ENCODE results near the gene SOAT2. TPM values are rescaled to one million over a fixed set of nuclear protein-coding genes. Genes with fewer than 3 reads are reported as not detected.
A peak's percentile ranks its signal among the peaks of the same experiment; 100 is the strongest.

Gene SOAT2
- total and polyA plus RNA-seq, 2 experiments from 2014 or later = 0.43 TPM; not detected in 1

DNA sequence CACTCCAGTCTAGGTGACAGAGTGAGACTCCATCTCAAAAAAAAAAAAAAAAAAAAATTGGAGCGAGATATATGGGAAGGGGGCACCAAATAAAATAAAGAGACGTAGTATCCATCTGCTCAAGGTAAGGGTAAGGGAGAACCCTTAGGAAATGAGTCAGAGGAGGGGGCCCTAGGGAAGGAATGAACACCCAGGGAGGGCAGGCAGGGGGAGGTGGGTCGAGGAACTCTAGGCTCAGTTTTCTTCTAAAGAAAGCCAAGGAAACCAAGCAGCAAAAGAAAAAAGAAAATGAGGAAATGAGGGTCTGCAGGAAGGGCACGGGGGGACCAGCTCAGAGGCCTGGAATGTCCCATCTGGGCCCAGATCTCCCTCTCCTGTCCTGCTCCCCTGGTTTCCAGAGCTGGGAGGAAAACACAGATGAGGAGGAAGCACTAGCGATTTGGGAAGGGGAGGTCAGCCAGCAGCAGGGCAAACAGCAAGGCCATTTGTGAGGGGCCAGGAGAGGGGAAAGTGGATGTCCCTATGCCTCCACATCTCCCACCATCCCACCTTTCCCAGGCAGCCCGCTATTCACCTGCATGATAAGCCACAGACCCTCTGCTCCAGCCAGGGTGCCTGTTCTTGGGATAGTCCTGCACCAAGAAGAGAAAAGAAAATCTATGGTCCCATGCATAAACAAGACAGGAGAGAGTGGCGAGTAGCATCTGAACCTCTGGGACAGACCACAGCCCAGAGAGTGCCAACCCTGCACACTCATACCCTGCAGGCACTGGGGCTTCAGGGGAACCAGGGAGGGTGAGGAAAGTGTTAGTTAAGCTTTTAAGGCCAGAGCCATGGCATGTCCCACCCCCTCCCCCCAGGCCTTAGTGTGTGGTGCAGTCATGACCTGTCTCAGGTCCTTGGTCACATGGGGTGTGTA, 36.0 kb upstream of the SOAT2 start:
- no peaks in the 10 kb centered on the region for H3K27me3 ChIP-seq (replicated peaks; ENCODE audit: insufficient read depth)
- WGBS, 2 experiments (ENCODE audit: low coverage in 1 of 2, low lambda C conversion rate in 2 of 2, missing lambda C conversion rate in 2 of 2) = 71 to 79% methylated on average over 7 of the region's 7 CpGs

DNA sequence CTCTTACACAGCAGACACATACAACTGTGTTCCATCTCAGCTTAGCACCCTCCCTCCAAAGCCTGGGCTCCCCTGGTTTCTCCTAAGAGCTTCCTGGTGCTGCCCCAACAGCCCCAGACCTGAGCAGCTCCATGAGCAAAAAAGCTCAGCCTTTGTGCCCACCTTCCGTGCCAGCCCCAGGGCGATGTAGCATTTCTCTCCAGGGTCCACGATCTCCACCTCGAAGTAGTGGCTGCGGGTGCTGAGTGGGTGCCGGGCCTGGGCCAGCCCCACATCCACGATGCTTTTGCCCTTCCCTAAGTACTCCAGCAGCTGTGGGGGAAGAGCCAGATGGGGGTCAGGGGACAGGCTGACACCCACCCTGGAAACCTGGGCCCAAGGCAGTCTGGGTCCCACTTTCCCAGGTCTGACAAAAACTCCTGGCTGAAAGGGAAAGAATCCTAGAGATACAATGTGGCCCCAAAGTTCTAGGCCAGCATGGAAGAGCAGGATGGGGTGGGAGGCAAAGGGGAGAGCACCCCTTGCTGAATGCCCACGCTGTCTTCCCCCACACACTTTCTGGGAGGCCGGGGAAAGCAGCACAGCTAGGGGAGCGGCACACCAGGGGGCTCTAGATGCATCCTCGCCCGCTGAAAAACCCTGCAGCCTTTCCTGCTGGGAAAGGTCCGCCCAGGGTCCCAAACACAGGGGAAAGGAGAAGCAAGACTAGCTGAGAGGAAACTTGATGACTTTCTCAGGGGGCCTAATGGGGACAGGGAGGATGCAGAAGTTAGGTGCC, 35.1 kb upstream of the SOAT2 start:
- no peaks in the 10 kb centered on the region for H4K20me1 ChIP-seq (ENCODE audit: insufficient read depth)
- peak overlapping the region; percentile 14; the same call in 1 of the 2 replicates for H3K27ac ChIP-seq
- no peaks in the 10 kb centered on the region for H3K27me3 ChIP-seq (replicated peaks; ENCODE audit: insufficient read depth)
- H3K4me3 ChIP-seq = no peak overlapping the region
- no peaks in the 10 kb centered on the region for H3K9me3 ChIP-seq (ENCODE audit: low read depth)
- in situ Hi-C loops (cut with MboI) = no loop called here
- TF ChIP-seq EZH2 (IDR thresholded peaks at IDR 0.05; ENCODE audit: insufficient read depth, poor library complexity, severe bottlenecking) (no peak), EZH2phosphoT487 (IDR thresholded peaks at IDR 0.05; ENCODE audit: insufficient read depth, low read depth) (no peak)
- no peak overlapping the region for H2AFZ ChIP-seq
- peaks cover 7% of the 10 kb centered on the region; the same call in 1 of the 2 replicates for H3K36me3 ChIP-seq (ENCODE audit: low read depth)
- H3K9me2 ChIP-seq (ENCODE audit: insufficient read depth) = no peaks in the 10 kb centered on the region
- peaks cover 4% of the 10 kb centered on the region for H3K79me2 ChIP-seq (ENCODE audit: insufficient read depth)
- H3K9ac ChIP-seq = no peak overlapping the region
- H3K4me1 ChIP-seq (ENCODE audit: insufficient read depth) = peaks cover 50% of the 10 kb centered on the region
- no peak for DNase-seq
- no peak overlapping the region for H3K4me2 ChIP-seq (ENCODE audit: unreplicated experiment)
- peaks cover 32% of the 10 kb centered on the region for H3F3A ChIP-seq (ENCODE audit: insufficient read depth)
- 81 to 87% methylated on average over 13 of the region's 13 CpGs for WGBS, 2 experiments (ENCODE audit: low coverage in 1 of 2, low lambda C conversion rate in 2 of 2, missing lambda C conversion rate in 2 of 2)

More for the DNA sequence above, 36.0 kb upstream of the SOAT2 start:
- H3K4me3 ChIP-seq = no peak overlapping the region
- DNase-seq = peak; percentile 52
- H3K27ac ChIP-seq = peak overlapping the region; percentile 14; the same call in 1 of the 2 replicates
- H2AFZ ChIP-seq = no peak overlapping the region
- peaks cover 48% of the 10 kb centered on the region for H3K4me1 ChIP-seq (ENCODE audit: insufficient read depth)
- H3K9me2 ChIP-seq (ENCODE audit: insufficient read depth) = no peaks in the 10 kb centered on the region
- H3K9ac ChIP-seq = no peak overlapping the region
- in situ Hi-C loops (cut with MboI) = no loop called here
- H3K36me3 ChIP-seq (ENCODE audit: low read depth) = peaks cover 7% of the 10 kb centered on the region; the same call in 1 of the 2 replicates
- peaks cover 4% of the 10 kb centered on the region for H3K79me2 ChIP-seq (ENCODE audit: insufficient read depth)
- TF ChIP-seq EZH2phosphoT487 (IDR thresholded peaks at IDR 0.05; ENCODE audit: insufficient read depth, low read depth) (no peak), EZH2 (IDR thresholded peaks at IDR 0.05; ENCODE audit: insufficient read depth, poor library complexity, severe bottlenecking) (no peak)
- H3K9me3 ChIP-seq (ENCODE audit: low read depth) = no peaks in the 10 kb centered on the region
- H3F3A ChIP-seq (ENCODE audit: insufficient read depth) = peaks cover 40% of the 10 kb centered on the region
- H4K20me1 ChIP-seq (ENCODE audit: insufficient read depth) = no peaks in the 10 kb centered on the region
- H3K4me2 ChIP-seq (ENCODE audit: unreplicated experiment) = no peak overlapping the region

DNA sequence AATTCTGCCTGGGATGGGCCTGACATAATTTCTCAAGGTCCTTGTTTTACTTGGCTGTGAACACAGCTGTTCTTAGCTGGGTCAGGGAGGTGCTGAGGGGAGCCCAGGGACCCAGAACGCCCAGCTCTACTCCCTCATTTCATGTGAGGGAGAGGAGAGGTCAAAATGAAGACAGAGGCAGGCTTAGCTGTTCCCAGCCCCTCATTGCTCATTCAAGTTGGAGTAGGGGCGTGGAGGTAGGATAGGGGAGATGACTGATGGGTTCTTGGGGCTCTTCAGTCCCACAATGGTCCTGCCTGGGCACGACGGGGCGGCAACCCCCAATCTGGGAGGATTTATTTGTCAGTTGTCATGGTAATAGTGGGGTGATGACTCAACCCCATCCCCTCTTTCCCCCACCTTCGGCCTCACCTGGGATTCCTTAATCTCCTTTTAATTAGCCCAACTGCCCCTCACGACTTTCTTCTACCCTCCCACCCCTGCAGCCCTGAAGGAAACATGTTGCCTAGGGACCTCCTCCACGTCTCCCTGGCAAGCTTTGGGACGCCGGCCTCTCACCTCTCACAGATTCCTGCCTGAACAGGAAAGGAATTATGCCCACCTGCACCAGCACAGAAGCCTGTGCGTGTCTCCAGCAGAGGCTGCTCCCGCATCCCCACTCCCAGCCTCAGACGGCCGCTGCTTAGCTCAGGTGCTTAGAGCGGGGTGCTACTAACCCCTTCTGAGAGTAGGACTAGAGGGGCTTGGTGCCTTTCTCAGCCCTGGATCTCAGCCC, 34.3 kb upstream of the SOAT2 start:
- Histone ChIP-seq H3K79me2 (ENCODE audit: insufficient read depth) (peaks cover 4% of the 10 kb centered on the region), H3K9me2 (ENCODE audit: insufficient read depth) (no peaks in the 10 kb centered on the region), H3F3A (ENCODE audit: insufficient read depth) (peaks cover 25% of the 10 kb centered on the region), H3K27me3 (replicated peaks; ENCODE audit: insufficient read depth) (no peaks in the 10 kb centered on the region), H3K27ac (no peak overlapping the region), H4K20me1 (ENCODE audit: insufficient read depth) (no peaks in the 10 kb centered on the region), H3K4me3 (no peak overlapping the region), H3K36me3 (ENCODE audit: low read depth) (0 out of 2 replicates have a peak, but pooled peaks cover 1% of the 10 kb centered on the region), H3K9ac (no peak overlapping the region), H3K9me3 (ENCODE audit: low read depth) (no peaks in the 10 kb centered on the region), H3K4me1 (ENCODE audit: insufficient read depth) (peaks cover 43% of the 10 kb centered on the region), H2AFZ (no peak overlapping the region), H3K4me2 (ENCODE audit: unreplicated experiment) (no peak overlapping the region)
- TF ChIP-seq EZH2 (IDR thresholded peaks at IDR 0.05; ENCODE audit: insufficient read depth, poor library complexity, severe bottlenecking) = no peak
- no peak for TF ChIP-seq EZH2phosphoT487 (IDR thresholded peaks at IDR 0.05; ENCODE audit: insufficient read depth, low read depth)
- WGBS, 2 experiments (ENCODE audit: low coverage in 1 of 2, low lambda C conversion rate in 2 of 2, missing lambda C conversion rate in 2 of 2) = 83% methylated on average over 15 of the region's 15 CpGs
- in situ Hi-C loops (cut with MboI) = no loop called here
- DNase-seq = no peak

Data from GM23248 (cell line).